ENCODE results near the gene VEZT.
"Not testable (repeated sequence)": the region's sequence is repeated elsewhere in the genome, so short reads cannot be mapped to it uniquely, and the experiment has no call there.

Gene VEZT

GRCh38 chr12:95240556-95240955, 22.9 kb downstream of the VEZT start:
- Mint-ChIP-seq H3K36me3 (ENCODE audit: low read depth) (peaks cover 69% of the 10 kb centered on the region), H3K27me3 (ENCODE audit: low read depth) (no peaks in the 10 kb centered on the region), H3K4me3 (no peak overlapping the region), H3K9me3 (peaks cover 5% of the 10 kb centered on the region), H3K4me1 (peaks cover 11% of the 10 kb centered on the region), H3K27ac (no peak overlapping the region)
- TF ChIP-seq CTCF (IDR thresholded peaks at IDR 0.05; ENCODE audit: unreplicated experiment in 3 of 3) = no peak

- not testable (repeated sequence) for H3K27me3 Mint-ChIP-seq (ENCODE audit: low read depth); H3K9me3 Mint-ChIP-seq; H3K4me3 Mint-ChIP-seq; H3K27ac Mint-ChIP-seq
- Mint-ChIP-seq H3K4me1 (peaks cover 17% of the 10 kb centered on the region), H3K36me3 (ENCODE audit: low read depth) (peaks cover 67% of the 10 kb centered on the region)
These were observed 23.5 kb downstream of the VEZT start for GRCh38 chr12:95241138-95241537.

- Mint-ChIP-seq H3K4me3 (no peak overlapping the region), H3K4me1 (peaks cover 24% of the 10 kb centered on the region), H3K27ac (peak overlapping the region in 2 of 3 experiments; percentile 45 to 57), H3K36me3 (ENCODE audit: low read depth) (peaks cover 59% of the 10 kb centered on the region), H3K27me3 (ENCODE audit: low read depth) (no peaks in the 10 kb centered on the region), H3K9me3 (peaks cover 5% of the 10 kb centered on the region)
- TF ChIP-seq CTCF (IDR thresholded peaks at IDR 0.05; ENCODE audit: unreplicated experiment in 3 of 3) = no peak
These were observed 24.3 kb downstream of the VEZT start for GRCh38 chr12:95241761-95242506.

GRCh38 chr12:95243497-95244183, 26.0 kb downstream of the VEZT start:
- Mint-ChIP-seq H3K27me3 (ENCODE audit: low read depth) (no peaks in the 10 kb centered on the region), H3K4me1 (peaks cover 29% of the 10 kb centered on the region), H3K36me3 (ENCODE audit: low read depth) (peaks cover 45% of the 10 kb centered on the region), H3K9me3 (no peaks in the 10 kb centered on the region), H3K4me3 (no peak overlapping the region), H3K27ac (peak overlapping the region in 2 of 3 experiments; percentile 34 to 44)
- TF ChIP-seq CTCF (IDR thresholded peaks at IDR 0.05; ENCODE audit: unreplicated experiment in 3 of 3) = no peak

GRCh38 chr12:95244350-95244749, 26.7 kb downstream of the VEZT start:
- H3K36me3 Mint-ChIP-seq (ENCODE audit: low read depth) = peaks cover 39% of the 10 kb centered on the region
- no peaks in the 10 kb centered on the region for H3K9me3 Mint-ChIP-seq
- peaks cover 36% of the 10 kb centered on the region for H3K4me1 Mint-ChIP-seq
- H3K4me3 Mint-ChIP-seq = no peak overlapping the region
- TF ChIP-seq CTCF (IDR thresholded peaks at IDR 0.05; ENCODE audit: unreplicated experiment in 3 of 3) = no peak
- H3K27me3 Mint-ChIP-seq (ENCODE audit: low read depth) = no peaks in the 10 kb centered on the region
- H3K27ac Mint-ChIP-seq = peak overlapping the region in 1 of 3 experiments; percentile 15

- TF ChIP-seq CTCF (IDR thresholded peaks at IDR 0.05; ENCODE audit: unreplicated experiment in 3 of 3) = no peak
- Mint-ChIP-seq H3K36me3 (ENCODE audit: low read depth) (peaks cover 29% of the 10 kb centered on the region), H3K4me3 (no peak overlapping the region), H3K9me3 (no peaks in the 10 kb centered on the region), H3K27ac (peak overlapping the region; percentile 43 to 89 (median 70)), H3K4me1 (peaks cover 60% of the 10 kb centered on the region), H3K27me3 (ENCODE audit: low read depth) (no peaks in the 10 kb centered on the region)
These were observed 30.5 kb downstream of the VEZT start for GRCh38 chr12:95248095-95248494.
